ENCODE data around the gene KDM4C.

DNA sequence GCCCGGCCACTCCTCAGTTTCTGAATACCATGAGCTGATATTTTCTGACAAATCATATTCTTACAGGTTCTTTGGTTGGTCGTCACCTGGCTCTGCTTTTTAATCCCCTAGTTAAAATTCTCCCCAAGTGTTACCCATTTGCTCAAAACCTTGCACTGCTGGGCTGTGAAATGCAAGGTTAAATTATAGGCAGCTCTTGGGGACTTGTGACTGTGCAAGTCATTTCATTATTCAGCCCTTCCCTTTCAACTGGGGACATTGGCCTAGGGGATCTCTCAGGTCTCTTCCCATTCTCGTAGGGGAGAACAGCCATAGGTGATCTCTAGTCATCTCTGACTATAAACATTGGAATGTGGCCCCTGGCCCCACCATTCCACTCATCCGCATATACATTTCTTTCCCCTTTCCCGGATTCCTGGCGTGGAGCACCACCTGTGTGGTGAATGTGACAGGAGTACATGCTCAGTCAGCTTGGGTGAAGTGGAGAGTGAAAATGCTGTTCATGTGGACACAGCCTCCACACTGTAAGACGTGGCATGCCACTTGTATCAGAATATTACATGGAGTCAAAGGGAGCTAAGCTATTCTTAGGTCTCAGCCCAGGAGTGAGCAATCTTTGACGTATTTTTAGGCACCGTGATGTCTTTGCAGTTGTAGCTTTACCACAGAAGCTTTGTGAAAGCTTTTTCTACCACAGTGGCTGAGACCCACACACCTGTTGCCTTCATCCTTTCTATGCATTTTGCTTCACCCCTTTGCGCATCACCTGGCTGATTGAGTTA lies 386.7 kb downstream of the KDM4C start:
- TF ChIP-seq, protein P1, sequence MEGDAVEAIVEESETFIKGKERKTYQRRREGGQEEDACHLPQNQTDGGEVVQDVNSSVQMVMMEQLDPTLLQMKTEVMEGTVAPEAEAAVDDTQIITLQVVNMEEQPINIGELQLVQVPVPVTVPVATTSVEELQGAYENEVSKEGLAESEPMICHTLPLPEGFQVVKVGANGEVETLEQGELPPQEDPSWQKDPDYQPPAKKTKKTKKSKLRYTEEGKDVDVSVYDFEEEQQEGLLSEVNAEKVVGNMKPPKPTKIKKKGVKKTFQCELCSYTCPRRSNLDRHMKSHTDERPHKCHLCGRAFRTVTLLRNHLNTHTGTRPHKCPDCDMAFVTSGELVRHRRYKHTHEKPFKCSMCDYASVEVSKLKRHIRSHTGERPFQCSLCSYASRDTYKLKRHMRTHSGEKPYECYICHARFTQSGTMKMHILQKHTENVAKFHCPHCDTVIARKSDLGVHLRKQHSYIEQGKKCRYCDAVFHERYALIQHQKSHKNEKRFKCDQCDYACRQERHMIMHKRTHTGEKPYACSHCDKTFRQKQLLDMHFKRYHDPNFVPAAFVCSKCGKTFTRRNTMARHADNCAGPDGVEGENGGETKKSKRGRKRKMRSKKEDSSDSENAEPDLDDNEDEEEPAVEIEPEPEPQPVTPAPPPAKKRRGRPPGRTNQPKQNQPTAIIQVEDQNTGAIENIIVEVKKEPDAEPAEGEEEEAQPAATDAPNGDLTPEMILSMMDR (conservative IDR thresholded peaks at IDR 0.05; ENCODE audit: low read depth, low read length): no peak
- TF ChIP-seq RAD21 (IDR thresholded peaks at IDR 0.05; ENCODE audit: low read length): no peak
